Measurements from ENCODE around the gene SMAD4.

The SMAD4 gene

GRCh38 chr18:51044928-51045585 lies 15.0 kb downstream of the SMAD4 start:
- H3K4me1 ChIP-seq (ENCODE audit: control insufficient read depth, insufficient read depth, low read length): no peaks in the 10 kb centered on the region
- no peak overlapping the region for H3K27ac ChIP-seq (ENCODE audit: low read length)
- no peak overlapping the region for H3K4me3 ChIP-seq (ENCODE audit: low read length in 2 of 2)

GRCh38 chr18:51048190-51048589 lies 18.2 kb downstream of the SMAD4 start:
- no peak overlapping the region for H3K27ac ChIP-seq (ENCODE audit: low read length)
- no peaks in the 10 kb centered on the region for H3K27me3 ChIP-seq (ENCODE audit: control insufficient read depth in 1 of 2, insufficient read depth in 2 of 2, low read length in 2 of 2)
- no peak overlapping the region for H3K4me3 ChIP-seq (ENCODE audit: low read length in 2 of 2)
- H3K9me3 ChIP-seq (ENCODE audit: control insufficient read depth in 2 of 2, low read length in 2 of 2): no peaks in the 10 kb centered on the region
- H3K36me3 ChIP-seq (ENCODE audit: control insufficient read depth in 2 of 2, insufficient read depth in 2 of 2, low read length in 2 of 2): peaks cover 0 to 16% of the 10 kb centered on the region in 2 donors
- no peaks in the 10 kb centered on the region for H3K4me1 ChIP-seq (ENCODE audit: control insufficient read depth, insufficient read depth, low read length)
- no peak overlapping the region for H3K9ac ChIP-seq (ENCODE audit: low read length in 2 of 2)

More at GRCh38 chr18:51044928-51045585, 15.0 kb downstream of the SMAD4 start:
- Histone ChIP-seq H3K9me3 (ENCODE audit: control insufficient read depth in 2 of 2, low read length in 2 of 2) (no peaks in the 10 kb centered on the region), H3K27me3 (ENCODE audit: control insufficient read depth in 1 of 2, insufficient read depth in 2 of 2, low read length in 2 of 2) (no peaks in the 10 kb centered on the region), H3K36me3 (ENCODE audit: control insufficient read depth in 2 of 2, insufficient read depth in 2 of 2, low read length in 2 of 2) (peaks cover 0 to 16% of the 10 kb centered on the region in 2 donors), H3K9ac (ENCODE audit: low read length in 2 of 2) (no peak overlapping the region)

GRCh38 chr18:51049137-51049536 lies 19.1 kb downstream of the SMAD4 start:
- Histone ChIP-seq H3K36me3 (ENCODE audit: control insufficient read depth in 2 of 2, insufficient read depth in 2 of 2, low read length in 2 of 2) (peaks cover 0 to 16% of the 10 kb centered on the region in 2 donors), H3K27ac (ENCODE audit: low read length) (no peak overlapping the region), H3K4me3 (ENCODE audit: low read length in 2 of 2) (no peak overlapping the region), H3K9me3 (ENCODE audit: control insufficient read depth in 2 of 2, low read length in 2 of 2) (no peaks in the 10 kb centered on the region), H3K4me1 (ENCODE audit: control insufficient read depth, insufficient read depth, low read length) (no peaks in the 10 kb centered on the region), H3K9ac (ENCODE audit: low read length in 2 of 2) (no peak overlapping the region), H3K27me3 (ENCODE audit: control insufficient read depth in 1 of 2, insufficient read depth in 2 of 2, low read length in 2 of 2) (no peaks in the 10 kb centered on the region)

- Histone ChIP-seq H3K9ac (ENCODE audit: low read length in 2 of 2) (no peak overlapping the region), H3K27me3 (ENCODE audit: control insufficient read depth in 1 of 2, insufficient read depth in 2 of 2, low read length in 2 of 2) (no peaks in the 10 kb centered on the region), H3K4me3 (ENCODE audit: low read length in 2 of 2) (no peak overlapping the region), H3K27ac (ENCODE audit: low read length) (no peak overlapping the region), H3K9me3 (ENCODE audit: control insufficient read depth in 2 of 2, low read length in 2 of 2) (no peaks in the 10 kb centered on the region), H3K4me1 (ENCODE audit: control insufficient read depth, insufficient read depth, low read length) (no peaks in the 10 kb centered on the region), H3K36me3 (ENCODE audit: control insufficient read depth in 2 of 2, insufficient read depth in 2 of 2, low read length in 2 of 2) (peaks cover 3 to 25% of the 10 kb centered on the region in 2 donors)
Observed at GRCh38 chr18:51051105-51051712, 21.2 kb downstream of the SMAD4 start.

- Histone ChIP-seq H3K4me3 (ENCODE audit: low read length in 2 of 2) (no peak overlapping the region), H3K9me3 (ENCODE audit: control insufficient read depth in 2 of 2, low read length in 2 of 2) (no peaks in the 10 kb centered on the region), H3K4me1 (ENCODE audit: control insufficient read depth, insufficient read depth, low read length) (no peaks in the 10 kb centered on the region), H3K36me3 (ENCODE audit: control insufficient read depth in 2 of 2, insufficient read depth in 2 of 2, low read length in 2 of 2) (peaks cover 3 to 23% of the 10 kb centered on the region in 2 donors), H3K27ac (ENCODE audit: low read length) (no peak overlapping the region), H3K27me3 (ENCODE audit: control insufficient read depth in 1 of 2, insufficient read depth in 2 of 2, low read length in 2 of 2) (no peaks in the 10 kb centered on the region), H3K9ac (ENCODE audit: low read length in 2 of 2) (no peak overlapping the region)
Observed at GRCh38 chr18:51053814-51054213, 23.8 kb downstream of the SMAD4 start.

- Histone ChIP-seq H3K4me1 (ENCODE audit: control insufficient read depth, insufficient read depth, low read length) (no peaks in the 10 kb centered on the region), H3K27ac (ENCODE audit: low read length) (no peak overlapping the region), H3K36me3 (ENCODE audit: control insufficient read depth in 2 of 2, insufficient read depth in 2 of 2, low read length in 2 of 2) (peaks cover 3 to 18% of the 10 kb centered on the region in 2 donors), H3K27me3 (ENCODE audit: control insufficient read depth in 1 of 2, insufficient read depth in 2 of 2, low read length in 2 of 2) (no peaks in the 10 kb centered on the region), H3K9ac (ENCODE audit: low read length in 2 of 2) (no peak overlapping the region), H3K4me3 (ENCODE audit: low read length in 2 of 2) (no peak overlapping the region), H3K9me3 (ENCODE audit: control insufficient read depth in 2 of 2, low read length in 2 of 2) (no peaks in the 10 kb centered on the region)
Observed at GRCh38 chr18:51054764-51055163, 24.8 kb downstream of the SMAD4 start.

GRCh38 chr18:51059969-51060368 lies 30.0 kb downstream of the SMAD4 start:
- Histone ChIP-seq H3K27ac (ENCODE audit: low read length) (no peak overlapping the region), H3K4me3 (ENCODE audit: low read length in 2 of 2) (no peak overlapping the region), H3K27me3 (ENCODE audit: control insufficient read depth in 1 of 2, insufficient read depth in 2 of 2, low read length in 2 of 2) (no peaks in the 10 kb centered on the region), H3K36me3 (ENCODE audit: control insufficient read depth in 2 of 2, insufficient read depth in 2 of 2, low read length in 2 of 2) (peaks cover 5 to 19% of the 10 kb centered on the region in 2 donors), H3K9ac (ENCODE audit: low read length in 2 of 2) (no peak overlapping the region), H3K9me3 (ENCODE audit: control insufficient read depth in 2 of 2, low read length in 2 of 2) (no peaks in the 10 kb centered on the region), H3K4me1 (ENCODE audit: control insufficient read depth, insufficient read depth, low read length) (no peaks in the 10 kb centered on the region)

GRCh38 chr18:51064256-51064655 lies 34.2 kb downstream of the SMAD4 start:
- no peaks in the 10 kb centered on the region for H3K9me3 ChIP-seq (ENCODE audit: control insufficient read depth in 2 of 2, low read length in 2 of 2)
- H3K9ac ChIP-seq (ENCODE audit: low read length in 2 of 2): no peak overlapping the region
- H3K27ac ChIP-seq (ENCODE audit: low read length): no peak overlapping the region
- no peaks in the 10 kb centered on the region for H3K27me3 ChIP-seq (ENCODE audit: control insufficient read depth in 1 of 2, insufficient read depth in 2 of 2, low read length in 2 of 2)
- H3K4me1 ChIP-seq (ENCODE audit: control insufficient read depth, insufficient read depth, low read length): no peaks in the 10 kb centered on the region
- H3K36me3 ChIP-seq (ENCODE audit: control insufficient read depth in 2 of 2, insufficient read depth in 2 of 2, low read length in 2 of 2): peaks cover 5 to 8% of the 10 kb centered on the region in 2 donors
- H3K4me3 ChIP-seq (ENCODE audit: low read length in 2 of 2): no peak overlapping the region

- Histone ChIP-seq H3K9me3 (ENCODE audit: control insufficient read depth in 2 of 2, low read length in 2 of 2) (no peaks in the 10 kb centered on the region), H3K9ac (ENCODE audit: low read length in 2 of 2) (no peak overlapping the region)
Observed at GRCh38 chr18:51066273-51066672, 36.3 kb downstream of the SMAD4 start.

GRCh38 chr18:51068105-51068504 lies 38.1 kb downstream of the SMAD4 start:
- Histone ChIP-seq H3K9ac (ENCODE audit: low read length in 2 of 2) (no peak overlapping the region), H3K27me3 (ENCODE audit: control insufficient read depth in 1 of 2, insufficient read depth in 2 of 2, low read length in 2 of 2) (no peaks in the 10 kb centered on the region), H3K4me1 (ENCODE audit: control insufficient read depth, insufficient read depth, low read length) (no peaks in the 10 kb centered on the region), H3K4me3 (ENCODE audit: low read length in 2 of 2) (no peak overlapping the region), H3K9me3 (ENCODE audit: control insufficient read depth in 2 of 2, low read length in 2 of 2) (no peaks in the 10 kb centered on the region), H3K27ac (ENCODE audit: low read length) (no peak overlapping the region), H3K36me3 (ENCODE audit: control insufficient read depth in 2 of 2, insufficient read depth in 2 of 2, low read length in 2 of 2) (peaks cover 0 to 9% of the 10 kb centered on the region in 2 donors)

More at GRCh38 chr18:51066273-51066672, 36.3 kb downstream of the SMAD4 start:
- no peaks in the 10 kb centered on the region for H3K4me1 ChIP-seq (ENCODE audit: control insufficient read depth, insufficient read depth, low read length)
- peaks cover under 1 to 9% of the 10 kb centered on the region in 2 donors for H3K36me3 ChIP-seq (ENCODE audit: control insufficient read depth in 2 of 2, insufficient read depth in 2 of 2, low read length in 2 of 2)
- H3K4me3 ChIP-seq (ENCODE audit: low read length in 2 of 2): no peak overlapping the region
- no peak overlapping the region for H3K27ac ChIP-seq (ENCODE audit: low read length)
- H3K27me3 ChIP-seq (ENCODE audit: control insufficient read depth in 1 of 2, insufficient read depth in 2 of 2, low read length in 2 of 2): no peaks in the 10 kb centered on the region

GRCh38 chr18:51069885-51070284 lies 39.9 kb downstream of the SMAD4 start:
- H3K27ac ChIP-seq (ENCODE audit: low read length): no peak overlapping the region
- no peak overlapping the region for H3K9ac ChIP-seq (ENCODE audit: low read length in 2 of 2)
- no peaks in the 10 kb centered on the region for H3K27me3 ChIP-seq (ENCODE audit: control insufficient read depth in 1 of 2, insufficient read depth in 2 of 2, low read length in 2 of 2)
- H3K9me3 ChIP-seq (ENCODE audit: control insufficient read depth in 2 of 2, low read length in 2 of 2): no peaks in the 10 kb centered on the region
- H3K36me3 ChIP-seq (ENCODE audit: control insufficient read depth in 2 of 2, insufficient read depth in 2 of 2, low read length in 2 of 2): peaks cover 0 to 9% of the 10 kb centered on the region in 2 donors
- no peaks in the 10 kb centered on the region for H3K4me1 ChIP-seq (ENCODE audit: control insufficient read depth, insufficient read depth, low read length)
- no peak overlapping the region for H3K4me3 ChIP-seq (ENCODE audit: low read length in 2 of 2)
